HG03432 (cell line): ENCODE measurements around the gene CST7.
"Not testable (repeated sequence)": the region's sequence is repeated elsewhere in the genome, so short reads cannot be mapped to it uniquely, and the experiment has no call there.

ENCODE experiments used
- ATAC-seq: cut with Tn5 transposase; IDR thresholded peaks from one replicate; pipeline ENCODE4 v1.9.1; 2021; ENCODE audit warnings: mild to moderate bottlenecking, moderate library complexity; ENCODE audit not compliant: unreplicated experiment

CST7 gene

DNA sequence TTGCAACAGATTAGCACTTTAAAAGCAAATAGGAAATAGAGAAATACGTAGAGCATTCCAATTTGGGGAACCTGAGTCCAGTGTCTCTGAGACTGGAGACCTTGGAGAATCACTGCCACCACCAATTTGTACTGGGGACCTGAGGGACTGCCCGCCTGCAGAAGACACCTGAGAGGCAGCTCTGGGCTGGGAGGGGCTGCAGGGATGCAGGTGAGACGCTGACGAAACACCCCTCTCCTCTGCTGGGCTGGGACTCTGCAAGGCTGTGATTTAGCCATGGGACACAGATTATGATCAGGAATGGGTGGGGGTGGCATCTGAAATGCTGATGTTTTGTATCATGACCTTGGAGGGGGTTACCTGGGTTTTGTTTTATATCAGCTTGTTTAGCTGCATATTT is 50.5 kb downstream of the CST7 start:
- ATAC-seq: no peak

DNA sequence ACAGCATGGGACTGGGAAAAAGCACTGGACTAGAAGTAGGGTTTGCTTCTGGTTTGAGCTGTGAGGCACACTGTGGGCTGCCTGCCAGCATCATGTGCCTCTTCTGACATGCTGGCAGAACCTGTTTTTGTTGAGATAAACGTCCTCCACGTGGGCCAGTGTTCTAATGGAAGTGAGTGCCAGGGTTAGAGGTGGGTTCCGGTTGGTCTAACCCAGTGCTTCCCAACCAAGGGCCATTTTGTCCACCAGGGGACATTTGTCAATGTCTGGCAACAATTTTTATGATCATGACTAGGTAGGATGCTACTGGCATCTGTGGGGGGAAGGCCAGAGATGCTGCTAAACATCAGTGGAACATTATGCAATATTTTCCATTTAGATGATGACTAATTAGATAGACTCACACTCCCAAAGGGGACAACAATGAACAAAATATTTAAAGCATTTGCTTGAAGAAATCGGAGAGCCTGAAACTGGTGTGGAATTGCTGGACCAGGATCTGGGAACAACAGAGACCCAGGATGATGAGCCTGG is 51.3 kb downstream of the CST7 start:
- no peak for ATAC-seq

DNA sequence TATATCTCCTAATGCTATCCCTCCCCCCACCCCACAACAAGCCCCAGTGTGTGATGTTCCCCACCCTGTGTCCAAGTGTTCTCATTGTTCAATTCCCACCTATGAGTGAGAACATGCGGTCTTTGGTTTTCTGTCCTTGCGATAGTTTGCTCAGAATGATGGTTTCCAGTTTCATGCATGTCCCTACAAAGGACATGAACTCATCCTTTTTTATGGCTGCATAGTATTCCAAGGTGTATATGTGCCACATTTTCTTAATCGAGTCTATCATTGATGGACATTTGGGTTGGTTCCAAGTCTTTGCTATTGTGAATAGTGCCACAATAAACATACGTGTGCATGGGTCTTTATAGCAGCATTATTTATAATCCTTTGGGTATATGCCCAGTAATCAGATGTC is 52.3 kb downstream of the CST7 start:
- not testable (repeated sequence) for ATAC-seq

DNA sequence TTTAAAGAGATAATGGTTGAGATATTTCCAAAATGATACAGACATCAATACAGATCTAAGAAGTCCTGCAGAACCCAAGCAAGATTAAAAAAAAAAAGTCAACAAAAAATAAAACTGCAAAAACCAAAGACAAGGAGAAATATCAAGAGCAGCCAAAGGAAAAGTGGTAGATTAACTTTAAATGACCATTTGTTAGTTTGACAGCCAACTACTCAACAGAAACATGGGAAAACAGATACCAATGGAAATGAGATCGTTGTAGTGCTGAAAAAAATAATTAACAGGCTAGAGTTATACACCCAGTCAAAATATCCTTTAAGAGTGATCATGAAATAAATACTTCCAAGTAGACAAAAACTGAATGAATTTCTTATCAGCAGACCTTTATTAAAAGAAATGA is 53.9 kb downstream of the CST7 start:
- no peak for ATAC-seq

DNA sequence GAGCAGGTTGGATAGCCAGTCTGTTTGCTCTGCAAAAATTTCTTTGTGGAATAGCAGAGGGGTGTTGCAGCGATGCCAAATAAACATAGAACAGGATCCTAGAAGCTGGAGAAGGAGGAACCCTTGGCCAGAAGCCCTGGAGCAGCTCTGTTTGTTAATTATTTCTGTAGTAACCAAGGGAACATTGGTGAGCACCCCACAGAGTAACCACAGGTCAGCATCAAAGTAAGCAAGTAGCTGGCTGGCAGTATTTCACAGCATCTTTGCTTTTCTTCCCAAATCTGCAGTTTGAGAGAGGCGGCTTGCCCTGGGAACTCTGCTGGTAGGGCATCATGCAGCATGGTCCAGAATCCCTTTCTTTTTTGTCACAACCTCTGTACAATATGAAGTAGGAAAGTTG is 56.2 kb downstream of the CST7 start:
- ATAC-seq: no peak

DNA sequence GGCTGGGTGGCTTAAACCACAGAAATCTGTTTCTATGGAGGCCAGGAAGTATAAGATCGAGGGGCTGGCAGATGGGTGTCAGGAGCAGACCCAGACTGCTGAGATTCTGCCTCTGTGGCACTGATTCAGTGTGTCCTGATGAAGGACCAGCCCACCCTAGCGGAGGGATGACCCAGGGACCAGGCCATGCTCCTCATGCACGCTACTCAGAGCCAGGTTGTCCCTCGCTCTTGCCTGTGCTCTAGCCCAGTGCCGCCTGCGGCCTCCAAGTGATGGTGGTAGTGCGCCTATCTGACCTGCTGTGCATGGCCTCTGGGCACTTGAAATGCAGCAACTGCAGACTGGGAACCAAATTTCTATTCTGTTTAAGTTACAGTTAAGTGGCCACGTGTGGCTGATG is 56.6 kb downstream of the CST7 start:
- no peak for ATAC-seq

DNA sequence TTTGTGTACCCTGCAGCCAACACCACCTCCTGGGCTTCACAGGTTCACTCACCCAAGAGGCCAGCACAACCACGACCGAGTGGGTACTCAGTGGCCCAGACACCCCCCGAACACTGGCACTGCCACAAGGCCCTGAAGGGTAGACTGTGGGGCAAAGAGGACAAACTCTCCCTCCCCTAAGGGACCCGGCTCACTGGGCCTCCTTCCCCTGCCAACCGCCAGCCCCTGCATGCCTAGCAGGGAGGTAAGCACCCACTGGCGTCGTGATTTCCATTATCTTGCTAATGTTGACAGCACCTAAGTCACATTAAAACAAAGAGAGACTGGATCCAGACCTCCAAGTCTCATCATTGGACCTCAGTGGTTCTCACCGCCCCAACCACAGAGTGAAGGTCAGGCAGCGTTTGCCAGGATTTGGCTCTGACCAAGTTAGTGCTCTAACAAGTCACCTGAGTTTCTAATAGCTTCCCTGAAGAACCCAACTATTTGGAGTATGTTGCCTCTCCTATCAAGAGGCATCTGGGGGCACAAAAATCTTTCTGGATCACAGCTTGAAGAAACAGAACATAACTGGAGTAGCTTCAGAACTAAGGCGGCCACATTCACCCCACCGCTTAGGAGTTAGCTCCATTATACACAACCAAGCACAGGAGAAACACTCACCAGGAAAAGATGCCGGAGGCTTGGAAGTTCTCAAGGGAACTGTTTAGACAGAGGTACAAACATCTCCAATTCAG is 57.5 kb downstream of the CST7 start:
- ATAC-seq: no peak

DNA sequence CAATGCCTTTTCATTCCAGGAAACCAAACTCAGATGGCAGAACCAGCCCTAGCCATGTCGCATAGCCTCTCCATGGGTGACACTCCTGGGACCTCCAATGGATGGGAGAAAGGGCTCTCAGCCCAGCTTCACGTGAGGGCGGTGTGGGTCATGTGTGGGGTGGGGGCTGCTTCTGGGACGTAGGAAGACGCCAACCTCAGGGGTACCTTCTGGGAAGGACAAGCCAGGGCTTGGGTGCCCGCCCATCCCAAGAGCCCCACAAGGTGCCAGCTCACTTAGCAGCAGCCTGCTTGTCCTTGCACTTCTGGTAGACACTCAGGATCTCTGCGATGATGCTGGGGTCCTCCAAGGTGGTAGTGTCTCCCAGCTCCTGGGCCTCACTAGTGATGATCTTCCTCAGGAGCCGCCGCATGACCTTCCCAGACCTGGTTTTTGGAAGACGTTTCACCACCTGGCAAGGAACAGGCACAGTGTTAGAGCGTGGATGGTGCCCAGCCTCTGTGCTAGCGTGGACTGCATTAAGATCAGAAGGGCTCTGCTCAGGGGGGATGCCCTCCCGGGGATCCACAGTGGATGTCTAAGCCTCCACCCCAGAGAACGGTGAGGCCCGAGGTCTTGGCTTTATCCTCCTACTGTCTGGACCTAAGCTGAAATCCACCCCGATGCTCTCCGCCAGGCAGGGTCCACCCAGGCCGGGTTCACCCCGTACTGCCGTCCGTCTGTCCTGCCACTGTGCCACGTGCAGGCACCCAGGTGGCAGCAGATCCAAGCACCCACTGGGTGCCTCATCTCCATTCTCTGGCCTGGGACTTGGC is 58.6 kb downstream of the CST7 start:
- ATAC-seq: no peak

DNA sequence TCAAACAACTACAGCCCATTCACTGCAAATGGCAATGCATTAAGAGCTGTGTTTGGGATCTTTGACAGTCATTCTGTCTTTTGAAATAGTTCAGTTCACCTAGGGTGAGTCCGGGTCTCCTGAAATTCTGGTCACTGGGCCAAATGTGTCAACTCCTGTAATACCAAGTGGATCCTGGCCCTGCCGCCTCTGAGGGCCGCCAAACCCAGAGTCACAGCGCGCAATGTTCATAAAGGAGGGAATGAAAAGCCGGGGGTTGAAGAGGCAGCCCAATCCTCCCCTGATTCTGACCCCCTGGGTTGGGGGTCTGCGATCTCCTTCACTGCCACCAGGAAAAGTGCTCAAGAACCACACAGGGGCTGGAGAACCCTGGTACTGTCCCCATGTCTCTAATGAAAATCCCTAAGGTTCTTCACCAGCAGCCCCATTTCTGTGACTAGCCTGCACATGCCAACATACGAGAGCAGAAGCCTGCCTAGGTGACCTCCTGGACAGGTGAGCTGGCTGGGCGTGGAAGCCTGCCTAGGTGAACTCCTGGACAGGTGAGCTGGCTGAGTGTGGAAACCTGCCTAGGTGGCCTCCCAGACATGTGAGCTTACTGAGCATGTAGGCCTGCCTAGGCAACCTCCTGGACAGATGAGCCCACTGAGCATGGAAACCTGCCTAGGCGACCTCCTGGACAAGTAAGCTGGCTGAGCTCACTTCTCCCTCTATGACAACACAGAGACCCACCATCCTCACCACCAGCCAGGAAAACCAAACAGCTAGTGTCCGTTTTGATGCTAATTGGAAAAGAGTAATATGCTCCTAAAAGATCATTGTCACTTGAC is 59.5 kb downstream of the CST7 start:
- ATAC-seq: no peak
